GM19467 (cell line): ENCODE measurements around the gene ABCB1.
"Not testable (repeated sequence)": the region's sequence is repeated elsewhere in the genome, so short reads cannot be mapped to it uniquely, and the experiment has no call there.

Source experiments
- ATAC-seq: cut with Tn5 transposase; IDR thresholded peaks from one replicate; pipeline ENCODE4 v1.9.1; 2021; ENCODE audit warnings: mild to moderate bottlenecking, moderate library complexity; ENCODE audit not compliant: unreplicated experiment

Gene ABCB1

DNA sequence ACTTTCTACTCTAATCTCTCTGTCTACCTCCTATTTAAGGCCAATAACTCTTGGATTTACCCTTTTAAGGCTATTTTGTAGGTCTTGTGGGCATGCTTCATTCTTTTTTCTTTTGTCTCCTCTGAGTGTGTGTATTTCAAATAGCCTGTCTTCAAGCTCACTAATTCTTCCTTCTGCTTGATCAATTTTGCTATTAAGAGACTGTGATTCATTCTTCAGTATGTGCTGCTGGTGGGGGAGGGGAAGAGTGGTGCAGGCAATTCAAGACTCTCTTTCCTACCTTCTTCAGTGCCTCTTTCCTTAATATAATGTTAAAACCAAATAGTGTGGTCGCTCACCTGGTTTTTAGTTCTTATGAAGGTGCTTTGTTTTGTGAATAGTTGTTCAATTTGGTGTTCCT is 20.0 kb downstream of the ABCB1 start:
- ATAC-seq = no peak

- no peak for ATAC-seq
These were observed 25.2 kb downstream of the ABCB1 start for GRCh38 chr7:87575521-87575920.

- ATAC-seq = no peak
These were observed 26.1 kb downstream of the ABCB1 start for GRCh38 chr7:87574630-87575029.

DNA sequence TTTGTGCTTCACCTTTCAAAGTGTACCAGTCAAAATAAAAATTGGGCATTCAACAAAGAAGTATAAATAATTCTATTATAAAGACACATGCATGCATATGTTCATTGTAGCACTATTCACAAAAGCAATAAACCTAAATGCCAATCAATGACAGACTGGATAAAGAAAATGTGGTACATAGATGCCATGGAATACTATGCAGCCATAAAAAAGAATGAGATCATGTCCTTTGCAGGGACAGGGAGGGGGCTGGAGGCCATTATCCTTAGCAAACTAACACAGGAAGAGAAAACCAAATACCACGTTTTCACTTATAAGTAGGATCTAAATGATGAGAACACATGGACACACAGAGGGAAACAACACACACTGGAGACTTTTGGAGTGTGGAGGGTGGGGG is 28.2 kb downstream of the ABCB1 start:
- ATAC-seq = not testable (repeated sequence)

GRCh38 chr7:87570178-87570577 is 30.5 kb downstream of the ABCB1 start:
- ATAC-seq = no peak

DNA sequence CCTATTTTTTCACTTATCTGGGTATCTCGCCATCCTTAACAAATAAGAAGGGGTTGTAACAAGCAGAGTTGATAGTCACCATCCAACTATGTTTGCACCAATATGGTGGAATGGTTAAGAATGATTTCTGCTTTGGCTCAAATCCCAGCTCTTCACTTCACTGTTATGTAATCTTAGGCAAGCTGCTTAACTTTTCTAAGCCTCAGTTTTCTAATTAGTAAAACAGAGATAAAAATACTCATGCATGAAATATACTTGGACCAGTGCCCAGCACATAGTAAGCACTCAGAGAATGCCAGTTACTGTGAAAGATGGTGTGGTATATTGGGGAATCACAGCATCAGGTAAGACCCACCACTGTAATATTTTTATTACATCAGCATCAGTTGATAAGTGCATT is 33.6 kb downstream of the ABCB1 start:
- ATAC-seq = no peak

- no peak for ATAC-seq
These were observed 34.3 kb downstream of the ABCB1 start for GRCh38 chr7:87566311-87566900.

- ATAC-seq = no peak
These were observed 34.8 kb downstream of the ABCB1 start for GRCh38 chr7:87565877-87566276.

- ATAC-seq = no peak
These were observed 36.3 kb downstream of the ABCB1 start for GRCh38 chr7:87564296-87564963.

DNA sequence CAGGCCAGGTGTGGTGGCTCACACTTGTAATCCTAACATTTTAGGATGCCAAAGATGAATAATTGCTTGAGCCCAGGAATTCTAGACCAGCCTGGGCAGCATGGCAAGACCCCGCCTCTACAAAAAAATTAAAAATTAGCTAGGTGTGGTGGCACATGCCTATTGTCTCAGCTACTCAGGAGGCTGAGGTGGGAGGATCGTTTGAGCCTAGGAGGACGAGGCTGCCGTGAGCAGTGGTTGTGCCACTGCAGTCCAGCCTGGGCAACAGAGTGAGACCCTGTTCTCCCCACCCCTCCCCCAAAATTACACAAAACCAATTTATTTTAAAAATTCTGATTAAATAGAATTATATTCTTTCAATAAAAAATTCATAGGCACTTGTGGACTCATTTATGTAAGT is 39.0 kb downstream of the ABCB1 start:
- no peak for ATAC-seq

DNA sequence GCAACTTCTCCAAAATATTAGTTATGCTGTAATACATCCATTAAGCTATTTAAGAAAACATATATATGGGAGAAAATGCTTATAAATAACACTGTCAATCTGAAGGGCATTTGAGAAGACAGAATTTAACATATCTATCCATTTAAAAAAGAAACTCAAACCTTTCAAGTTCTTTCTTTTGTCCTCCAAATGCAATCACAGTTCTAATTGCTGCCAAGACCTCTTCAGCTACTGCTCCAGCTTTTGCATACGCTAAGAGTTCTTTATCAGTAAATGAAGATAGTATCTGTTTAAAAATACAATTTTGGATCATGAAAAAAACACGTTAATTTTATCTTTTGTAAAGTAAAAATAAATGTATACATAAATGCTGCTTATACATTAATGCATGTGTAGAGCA is 39.6 kb downstream of the ABCB1 start:
- ATAC-seq = no peak

DNA sequence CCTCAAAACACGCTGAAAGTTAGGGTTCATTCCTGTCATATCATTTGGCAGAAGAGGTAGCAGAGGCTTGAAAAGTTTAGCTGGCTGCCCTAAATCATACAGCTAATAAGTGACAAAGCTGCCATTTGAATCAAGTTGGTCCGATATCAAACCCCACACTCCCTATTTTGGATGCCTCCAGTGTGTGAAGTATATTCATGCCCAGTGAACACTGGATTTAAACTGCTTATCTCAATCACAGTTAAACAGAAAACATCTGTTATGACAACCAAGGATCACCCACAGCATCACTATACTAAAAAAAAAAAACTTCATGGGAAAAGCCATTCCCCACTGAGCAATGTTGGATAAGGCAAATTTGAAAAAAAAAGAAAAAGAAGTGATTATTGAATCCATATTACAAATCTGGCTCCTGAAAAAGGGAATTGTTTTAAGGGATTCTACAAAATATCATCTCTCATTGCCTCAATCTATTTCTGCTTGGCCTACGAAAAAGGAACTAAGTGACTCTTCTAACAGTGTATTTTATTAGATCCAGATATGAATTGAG is 48.3 kb downstream of the ABCB1 start:
- ATAC-seq = no peak

DNA sequence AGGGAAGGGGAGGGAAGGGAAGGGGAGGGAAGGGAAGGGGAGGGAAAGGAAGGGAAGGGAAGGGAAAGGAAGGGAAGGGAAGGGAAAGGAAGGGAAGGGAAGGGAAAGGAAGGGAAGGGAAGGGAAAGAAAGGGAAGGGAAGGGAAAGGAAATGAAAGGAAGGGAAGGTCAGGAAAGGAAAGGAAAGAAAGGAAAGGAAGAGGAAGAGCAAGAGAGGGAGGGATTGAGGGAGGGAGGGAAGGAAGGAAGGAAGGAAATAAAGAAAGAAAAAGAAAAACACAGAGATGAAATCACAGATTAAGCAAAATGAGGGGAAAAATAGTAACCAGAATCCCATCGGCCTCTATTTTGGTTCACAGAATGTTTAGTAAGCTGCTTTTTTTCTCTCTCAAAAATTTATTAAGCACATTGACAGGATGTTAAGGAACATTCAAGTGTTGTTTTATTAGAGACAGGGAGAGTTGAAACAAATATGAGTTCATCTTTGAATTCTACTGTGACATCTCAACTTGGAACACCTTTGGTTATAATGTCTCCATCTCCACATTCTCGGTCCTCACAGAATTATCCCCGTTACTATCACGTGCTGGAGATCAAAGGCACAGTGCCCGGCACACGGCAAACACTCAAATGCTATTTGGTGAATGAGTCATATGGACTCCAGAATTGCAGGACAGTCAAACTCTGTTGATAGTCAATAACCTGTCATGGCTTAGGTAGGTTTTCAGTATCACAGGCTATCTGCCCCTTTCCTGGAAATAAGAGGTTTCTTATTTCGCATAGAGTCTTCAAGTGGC is 52.4 kb downstream of the ABCB1 start:
- no peak for ATAC-seq

DNA sequence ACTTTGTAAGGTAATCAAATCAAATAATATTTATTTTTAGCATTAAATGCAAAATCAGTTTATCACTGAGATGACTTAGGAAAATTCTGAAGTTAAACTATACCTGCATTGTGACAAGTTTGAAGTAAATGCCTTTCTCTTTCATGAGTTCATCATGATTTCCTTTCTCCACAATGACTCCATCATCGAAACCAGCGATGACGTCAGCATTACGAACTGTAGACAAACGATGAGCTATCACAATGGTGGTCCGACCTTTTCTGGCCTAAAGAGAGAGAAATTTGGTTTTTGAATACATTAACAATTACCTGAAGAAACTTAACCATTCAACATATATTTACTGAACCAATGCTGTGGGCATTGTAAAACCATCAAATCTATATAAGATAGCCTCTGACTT is 54.9 kb downstream of the ABCB1 start:
- no peak for ATAC-seq

DNA sequence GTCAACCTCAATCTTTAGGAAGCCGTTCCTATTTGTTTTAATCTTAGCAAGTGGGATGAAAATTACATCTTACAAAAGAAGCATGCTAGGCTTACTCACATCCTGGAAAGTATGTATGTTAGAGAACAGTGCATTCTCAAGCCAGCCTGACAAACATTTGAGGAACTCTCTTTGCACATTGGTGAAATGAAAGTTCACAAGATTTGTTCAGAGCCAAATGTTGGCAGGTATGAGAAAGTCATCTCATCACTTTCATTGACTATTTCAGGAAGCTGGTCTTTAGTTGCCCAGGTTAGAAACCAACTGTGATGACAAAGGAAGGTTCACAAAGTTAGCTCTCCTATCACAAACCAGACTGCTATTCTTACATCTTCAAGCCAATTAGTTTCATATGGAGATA is 57.1 kb downstream of the ABCB1 start:
- ATAC-seq = no peak

DNA sequence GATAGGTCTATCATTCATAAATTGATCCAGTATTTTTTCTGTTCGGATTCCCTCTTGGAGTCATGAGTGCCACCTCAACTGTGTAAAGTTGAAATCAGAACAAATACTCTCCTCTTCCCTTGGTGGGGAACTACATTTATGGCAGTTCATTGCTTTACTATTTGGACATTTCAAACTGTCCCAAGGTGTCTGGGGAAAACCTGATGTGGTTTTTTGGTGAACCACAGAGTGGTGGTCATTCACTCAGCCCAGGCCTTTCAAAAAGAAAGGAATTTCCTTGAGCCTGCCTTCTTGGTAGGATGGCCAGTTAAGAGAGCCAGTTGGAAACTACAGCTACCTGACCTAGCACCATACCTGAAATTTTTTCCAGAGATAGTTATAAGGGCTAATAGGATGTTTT is 59.0 kb downstream of the ABCB1 start:
- ATAC-seq = no peak

- ATAC-seq = no peak
These were observed 62.6 kb downstream of the ABCB1 start for GRCh38 chr7:87538052-87538451.

- no peak for ATAC-seq
These were observed 66.6 kb downstream of the ABCB1 start for GRCh38 chr7:87534072-87534471.

DNA sequence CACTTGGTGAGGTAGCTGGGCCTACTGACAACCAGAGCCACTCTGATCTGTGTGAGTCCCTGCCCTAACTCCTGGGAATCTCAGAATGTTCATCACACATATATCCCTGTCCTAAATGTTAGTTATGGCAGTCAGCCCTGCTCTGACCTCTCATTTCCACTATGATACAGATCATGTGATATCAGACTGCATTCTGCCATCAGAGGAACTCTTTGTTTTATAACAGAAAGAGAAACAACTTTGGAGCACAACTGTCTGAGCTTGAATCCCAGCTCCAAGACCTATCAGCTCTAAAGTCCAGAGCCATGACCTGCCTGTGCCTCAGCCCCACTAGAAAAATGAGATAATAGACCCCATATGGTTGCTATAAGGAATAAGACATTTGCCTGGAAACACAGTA is 70.6 kb downstream of the ABCB1 start:
- no peak for ATAC-seq

DNA sequence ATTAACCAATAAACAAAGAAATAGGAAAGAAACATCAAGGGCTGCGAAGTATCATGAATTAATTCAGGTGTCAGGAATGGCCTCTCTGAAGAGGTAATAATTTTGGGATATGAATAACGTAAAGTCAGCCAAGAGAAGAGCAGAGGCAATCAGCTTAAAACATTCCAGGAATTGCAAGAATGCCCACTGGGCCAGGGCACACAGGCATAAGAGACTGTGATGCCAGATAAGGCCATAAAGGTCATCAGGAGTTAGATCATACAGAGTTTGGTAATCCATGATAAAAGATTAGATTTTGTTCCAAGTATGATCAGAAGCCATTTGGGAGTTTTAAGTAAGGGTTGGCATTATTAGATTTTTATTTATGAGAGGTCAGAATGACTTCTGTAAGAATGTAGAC is 72.0 kb downstream of the ABCB1 start:
- ATAC-seq = no peak

- ATAC-seq = no peak
These were observed 81.9 kb downstream of the ABCB1 start for GRCh38 chr7:87518735-87519134.

DNA sequence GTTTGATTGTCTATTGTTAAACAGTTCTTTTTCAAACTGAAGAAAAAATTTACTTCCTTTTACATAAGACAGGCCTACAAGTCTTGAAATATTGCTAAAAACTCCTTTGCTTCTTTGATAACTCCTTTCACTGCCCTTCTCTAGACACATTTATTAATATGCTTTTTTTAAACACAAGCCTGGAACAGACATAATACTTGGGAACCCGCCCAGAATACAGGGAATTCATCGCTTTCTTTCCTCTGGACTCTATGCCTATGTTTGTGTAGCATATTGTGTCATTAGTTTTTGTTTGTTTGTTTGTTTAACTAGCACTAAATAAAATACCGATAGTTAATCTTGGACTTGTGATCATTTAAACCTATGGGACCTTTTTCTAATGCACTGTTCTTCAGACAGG is 82.8 kb downstream of the ABCB1 start:
- no peak for ATAC-seq
